ENCODE data around the gene OXCT2. TPM values are rescaled to one million over a fixed set of nuclear protein-coding genes. Genes with fewer than 3 reads are reported as not detected.

Gene OXCT2
- total and polyA plus RNA-seq, 2 of the 13 experiments (the other 11 are each of a cell fraction or from before 2014, with no cell fraction given), result 0.21 to 0.33 TPM

DNA sequence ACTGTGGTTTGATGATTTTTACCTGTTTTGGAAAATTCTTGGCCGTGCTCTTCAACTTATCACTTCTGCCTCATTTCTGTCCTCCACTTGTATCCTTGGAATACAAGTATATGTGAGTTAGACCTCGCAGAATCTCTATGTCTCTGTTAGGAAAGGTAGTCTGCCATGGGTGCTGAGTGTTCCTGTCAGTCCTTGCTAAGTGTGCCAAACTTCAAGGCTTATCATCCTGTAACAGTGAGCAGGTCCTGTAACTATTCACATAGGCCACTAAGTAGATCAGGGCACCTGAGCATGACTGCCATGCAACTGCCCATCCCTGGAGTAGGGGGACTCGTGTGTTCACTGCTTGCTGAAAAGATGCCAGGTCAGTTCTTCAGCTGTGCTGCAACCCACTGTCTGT is 41.8 kb upstream of the OXCT2 start (continued):
- no peak for TF ChIP-seq SATB2 (CRISPR knock-in tag; IDR thresholded peaks at IDR 0.05)
- no peak for TF ChIP-seq ARNT2 (CRISPR knock-in tag; IDR thresholded peaks at IDR 0.05; ENCODE audit: low read depth)
- TF ChIP-seq, protein P1, sequence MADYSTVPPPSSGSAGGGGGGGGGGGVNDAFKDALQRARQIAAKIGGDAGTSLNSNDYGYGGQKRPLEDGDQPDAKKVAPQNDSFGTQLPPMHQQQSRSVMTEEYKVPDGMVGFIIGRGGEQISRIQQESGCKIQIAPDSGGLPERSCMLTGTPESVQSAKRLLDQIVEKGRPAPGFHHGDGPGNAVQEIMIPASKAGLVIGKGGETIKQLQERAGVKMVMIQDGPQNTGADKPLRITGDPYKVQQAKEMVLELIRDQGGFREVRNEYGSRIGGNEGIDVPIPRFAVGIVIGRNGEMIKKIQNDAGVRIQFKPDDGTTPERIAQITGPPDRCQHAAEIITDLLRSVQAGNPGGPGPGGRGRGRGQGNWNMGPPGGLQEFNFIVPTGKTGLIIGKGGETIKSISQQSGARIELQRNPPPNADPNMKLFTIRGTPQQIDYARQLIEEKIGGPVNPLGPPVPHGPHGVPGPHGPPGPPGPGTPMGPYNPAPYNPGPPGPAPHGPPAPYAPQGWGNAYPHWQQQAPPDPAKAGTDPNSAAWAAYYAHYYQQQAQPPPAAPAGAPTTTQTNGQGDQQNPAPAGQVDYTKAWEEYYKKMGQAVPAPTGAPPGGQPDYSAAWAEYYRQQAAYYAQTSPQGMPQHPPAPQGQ (CRISPR knock-in tag; IDR thresholded peaks at IDR 0.05; ENCODE audit: borderline replicate concordance), result no peak
- TF ChIP-seq, protein P2, sequence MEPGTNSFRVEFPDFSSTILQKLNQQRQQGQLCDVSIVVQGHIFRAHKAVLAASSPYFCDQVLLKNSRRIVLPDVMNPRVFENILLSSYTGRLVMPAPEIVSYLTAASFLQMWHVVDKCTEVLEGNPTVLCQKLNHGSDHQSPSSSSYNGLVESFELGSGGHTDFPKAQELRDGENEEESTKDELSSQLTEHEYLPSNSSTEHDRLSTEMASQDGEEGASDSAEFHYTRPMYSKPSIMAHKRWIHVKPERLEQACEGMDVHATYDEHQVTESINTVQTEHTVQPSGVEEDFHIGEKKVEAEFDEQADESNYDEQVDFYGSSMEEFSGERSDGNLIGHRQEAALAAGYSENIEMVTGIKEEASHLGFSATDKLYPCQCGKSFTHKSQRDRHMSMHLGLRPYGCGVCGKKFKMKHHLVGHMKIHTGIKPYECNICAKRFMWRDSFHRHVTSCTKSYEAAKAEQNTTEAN (CRISPR knock-in tag; conservative IDR thresholded peaks at IDR 0.05), result no peak
- no peak for TF ChIP-seq ZNF253 (CRISPR knock-in tag; IDR thresholded peaks at IDR 0.05; ENCODE audit: borderline replicate concordance)
- no peak for TF ChIP-seq HDAC2 (CRISPR knock-in tag; IDR thresholded peaks at IDR 0.05)
- no peak for TF ChIP-seq RBFOX2 (IDR thresholded peaks at IDR 0.05; ENCODE audit: low read depth, low read length)
- TF ChIP-seq, protein P3, sequence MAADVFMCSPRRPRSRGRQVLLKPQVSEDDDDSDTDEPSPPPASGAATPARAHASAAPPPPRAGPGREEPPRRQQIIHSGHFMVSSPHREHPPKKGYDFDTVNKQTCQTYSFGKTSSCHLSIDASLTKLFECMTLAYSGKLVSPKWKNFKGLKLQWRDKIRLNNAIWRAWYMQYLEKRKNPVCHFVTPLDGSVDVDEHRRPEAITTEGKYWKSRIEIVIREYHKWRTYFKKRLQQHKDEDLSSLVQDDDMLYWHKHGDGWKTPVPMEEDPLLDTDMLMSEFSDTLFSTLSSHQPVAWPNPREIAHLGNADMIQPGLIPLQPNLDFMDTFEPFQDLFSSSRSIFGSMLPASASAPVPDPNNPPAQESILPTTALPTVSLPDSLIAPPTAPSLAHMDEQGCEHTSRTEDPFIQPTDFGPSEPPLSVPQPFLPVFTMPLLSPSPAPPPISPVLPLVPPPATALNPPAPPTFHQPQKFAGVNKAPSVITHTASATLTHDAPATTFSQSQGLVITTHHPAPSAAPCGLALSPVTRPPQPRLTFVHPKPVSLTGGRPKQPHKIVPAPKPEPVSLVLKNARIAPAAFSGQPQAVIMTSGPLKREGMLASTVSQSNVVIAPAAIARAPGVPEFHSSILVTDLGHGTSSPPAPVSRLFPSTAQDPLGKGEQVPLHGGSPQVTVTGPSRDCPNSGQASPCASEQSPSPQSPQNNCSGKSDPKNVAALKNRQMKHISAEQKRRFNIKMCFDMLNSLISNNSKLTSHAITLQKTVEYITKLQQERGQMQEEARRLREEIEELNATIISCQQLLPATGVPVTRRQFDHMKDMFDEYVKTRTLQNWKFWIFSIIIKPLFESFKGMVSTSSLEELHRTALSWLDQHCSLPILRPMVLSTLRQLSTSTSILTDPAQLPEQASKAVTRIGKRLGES (CRISPR knock-in tag; IDR thresholded peaks at IDR 0.05; ENCODE audit: borderline replicate concordance), result no peak
- TF ChIP-seq PCBP2 (optimal IDR thresholded peaks at IDR 0.05; ENCODE audit: low read depth, low read length, poor library complexity, severe bottlenecking), result no peak
